Prostate gland (tissue), 2 donors: Measurements from ENCODE around the gene IZUMO4. TPM values are rescaled to one million over a fixed set of nuclear protein-coding genes. Genes with fewer than 3 reads are reported as not detected.

Experiments
- DNase-seq: peaks from one replicate; pipeline ENCODE4 v3.0.0-alpha.2; 2019; ENCODE audit warnings: low spot score
- H3K27ac ChIP-seq, 2 donors: fragments of 200-600 bp; sonication (generic); 2 replicates each; pipeline ENCODE4 v1.5.1; 2017 to 2019
- H3K27me3 ChIP-seq: fragments of 200-600 bp; sonication (generic); replicated peaks from 2 replicates; pipeline ENCODE4 v1.5.1; 2019; ENCODE audit not compliant: insufficient read depth
- H3K36me3 ChIP-seq, 2 donors: fragments of 200-600 bp; sonication (generic); 1 replicate in 1 of 2; 2 replicates in 1 of 2; pipeline versions ENCODE4 v1.5.1 to v1.8.1; 2017 to 2019
- H3K4me1 ChIP-seq: fragments of 200-600 bp; sonication (generic); replicated peaks from 2 replicates; pipeline ENCODE4 v1.5.1; 2019
- H3K4me3 ChIP-seq, 2 donors: fragments of 200-600 bp; sonication (generic); 2 replicates each; pipeline ENCODE4 v1.5.1; 2017 to 2019
- H3K9me3 ChIP-seq: fragments of 200-600 bp; sonication (generic); 2 replicates; pipeline ENCODE4 v1.5.1; 2017
- CTCF ChIP-seq, 4 experiments: fragments of 200-600 bp in 2 of 4; fragments of 450-650 bp in 2 of 4; sonication (generic) in 2 of 4; IDR thresholded peaks; 1 replicate in 3 of 4; 2 replicates in 1 of 4; pipeline ENCODE4 v1.5.1; 2016 to 2019; ENCODE audit warnings: antibody characterized with exemption in 4 of 4, mild to moderate bottlenecking in 2 of 4, moderate library complexity in 2 of 4
- POLR2A ChIP-seq: fragments of 450-650 bp; IDR thresholded peaks from one replicate; pipeline ENCODE4 v1.6.1; 2016; ENCODE audit warnings: antibody characterized with exemption, mild to moderate bottlenecking
- POLR2AphosphoS5 ChIP-seq: sonication (generic); formaldehyde crosslinking; IDR thresholded peaks from one replicate; pipeline ENCODE4 v1.6.1; 2017; ENCODE audit warnings: antibody characterized with exemption
- WGBS: methylation state at CpG from one replicate; pipeline ENCODE4 v1.1.5; 2018; 5-methylcytosine and 5-hydroxymethylcytosine counted together
- intact Hi-C: fragments of 100-400 bp; cut with DNase I; formaldehyde crosslinking; loops from one replicate; pipeline ENCODE4 v1.14.2; 2022
- total RNA-seq, 2 donors: library from RNA; depleted of rRNA; stranded (reverse); fragments of >200 nt; gene quantifications; one replicate each; pipeline ENCODE4 v1.1.0, GENCODE V29; 2016

IZUMO4 gene
- total RNA-seq, 2 donors from 2014 or later = 11.8 to 50.2 TPM

GRCh38 chr19:2077833-2078619 is 18.7 kb upstream of the IZUMO4 start:
- no peak for TF ChIP-seq POLR2A
- no peak for TF ChIP-seq CTCF (IDR thresholded peaks at IDR 0.05)
- no peak for TF ChIP-seq POLR2AphosphoS5
- Histone ChIP-seq H3K9me3 (no peaks in the 10 kb centered on the region), H3K36me3 (peaks cover under 1 to 30% of the 10 kb centered on the region in 2 donors), H3K4me1 (no peaks in the 10 kb centered on the region), H3K27me3 (no peaks in the 10 kb centered on the region), H3K27ac (no peak overlapping the region), H3K4me3 (no peak overlapping the region)
- no peak for DNase-seq
- whole genome bisulfite sequencing = 94% methylated on average over 44 of the region's 44 CpGs
- intact Hi-C loops = no loop called here

GRCh38 chr19:2079076-2079864 is 17.4 kb upstream of the IZUMO4 start:
- Histone ChIP-seq H3K4me1 (peaks cover 4% of the 10 kb centered on the region), H3K9me3 (no peaks in the 10 kb centered on the region), H3K4me3 (no peak overlapping the region), H3K36me3 (peaks cover 0 to 30% of the 10 kb centered on the region in 2 donors), H3K27me3 (no peaks in the 10 kb centered on the region), H3K27ac (no peak overlapping the region)
- no peak for DNase-seq
- no peak for TF ChIP-seq CTCF (IDR thresholded peaks at IDR 0.05)
- intact Hi-C loops = no loop called here
- 92% methylated on average over 32 of the region's 32 CpGs for WGBS

GRCh38 chr19:2079865-2080301 is 16.8 kb upstream of the IZUMO4 start:
- no peak overlapping the region for H3K27ac ChIP-seq
- intact Hi-C loops = no loop called here
- peaks cover 0 to 30% of the 10 kb centered on the region in 2 donors for H3K36me3 ChIP-seq
- no peak for DNase-seq
- TF ChIP-seq POLR2AphosphoS5 (no peak), CTCF (IDR thresholded peaks at IDR 0.05) (no peak), POLR2A (no peak)
- no peaks in the 10 kb centered on the region for H3K27me3 ChIP-seq
- H3K4me1 ChIP-seq = peaks cover 6% of the 10 kb centered on the region
- H3K9me3 ChIP-seq = no peaks in the 10 kb centered on the region
- WGBS = 85% methylated on average over 22 of the region's 23 CpGs
- no peak overlapping the region for H3K4me3 ChIP-seq

GRCh38 chr19:2080336-2080988 is 16.3 kb upstream of the IZUMO4 start:
- Histone ChIP-seq H3K27me3 (no peaks in the 10 kb centered on the region), H3K36me3 (peaks cover 0 to 27% of the 10 kb centered on the region in 2 donors), H3K27ac (no peak overlapping the region), H3K4me1 (peaks cover 6% of the 10 kb centered on the region), H3K4me3 (no peak overlapping the region), H3K9me3 (no peaks in the 10 kb centered on the region)
- TF ChIP-seq CTCF (IDR thresholded peaks at IDR 0.05) (no peak), POLR2A (no peak)
- intact Hi-C loops = no loop called here
- no peak for DNase-seq
- 76% methylated on average over 23 of the region's 23 CpGs for WGBS
